ENCODE data around the gene ZBTB4.
"Not testable (repeated sequence)": the region's sequence is repeated elsewhere in the genome, so short reads cannot be mapped to it uniquely, and the experiment has no call there.

Gene ZBTB4

DNA sequence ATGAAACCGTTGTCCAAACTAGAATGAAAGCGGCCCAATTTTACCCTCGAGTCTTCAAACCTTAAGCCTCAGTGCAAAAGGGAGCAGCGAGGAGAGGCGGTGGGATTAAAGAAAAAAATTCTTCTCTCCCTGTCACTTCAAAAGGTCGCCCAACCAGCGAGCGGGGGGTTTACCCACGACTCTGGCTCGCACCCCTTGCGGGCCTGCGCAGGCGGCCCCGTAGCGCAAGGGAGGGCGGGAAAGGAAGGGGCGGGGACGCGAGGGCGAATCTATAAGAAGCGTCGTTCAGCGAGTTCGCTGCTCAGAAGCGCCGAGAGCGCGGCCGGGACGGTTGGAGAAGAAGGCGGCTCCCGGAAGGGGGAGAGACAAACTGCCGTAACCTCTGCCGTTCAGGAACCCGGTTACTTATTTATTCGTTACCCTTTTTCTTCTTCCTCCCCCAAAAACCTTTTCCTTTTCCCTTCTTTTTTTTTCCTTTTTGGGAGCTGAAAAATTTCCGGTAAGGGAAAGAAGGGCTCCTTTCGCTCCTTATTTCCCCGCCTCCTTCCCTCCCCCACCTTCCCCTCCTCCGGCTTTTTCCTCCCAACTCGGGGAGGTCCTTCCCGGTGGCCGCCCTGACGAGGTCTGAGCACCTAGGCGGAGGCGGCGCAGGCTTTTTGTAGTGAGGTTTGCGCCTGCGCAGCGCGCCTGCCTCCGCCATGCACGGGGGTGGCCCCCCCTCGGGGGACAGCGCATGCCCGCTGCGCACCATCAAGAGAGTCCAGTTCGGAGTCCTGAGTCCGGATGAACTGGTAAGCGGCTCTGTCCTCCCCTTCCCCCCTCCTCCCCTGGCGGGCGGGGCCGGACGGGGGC is 4.9 kb upstream of the ZBTB4 start, which contains the start of gene POLR2A:
Gene POLR2A, plus strand, starts transcription at position 300 of the 852 bp plus-strand sequence.
- Mint-ChIP-seq H3K9me3 (no peaks in the 10 kb centered on the region), H3K4me3 (peak within 1 kb of the TSS; percentile 99), H3K27ac (ENCODE audit: low read depth) (peak within 1 kb of the TSS; percentile 99), H3K36me3 (ENCODE audit: insufficient read depth) (peaks cover 38% of the 10 kb centered on the region), H3K4me1 (peaks cover 75% of the 10 kb centered on the region), H3K27me3 (no peaks in the 10 kb centered on the region)
- peak; percentile 99 for DNase-seq (ENCODE audit: low spot score in 2 of 2)
- ATAC-seq (replicated peaks; ENCODE audit: extremely low read depth, poor library complexity, severe bottlenecking): peak; percentile 65

- H3K36me3 Mint-ChIP-seq (ENCODE audit: insufficient read depth): peaks cover 40% of the 10 kb centered on the region
- DNase-seq (ENCODE audit: low spot score in 2 of 2): peak; percentile 89 to 95
- H3K27ac Mint-ChIP-seq (ENCODE audit: low read depth): peak overlapping the region; percentile 99
- peaks cover 72% of the 10 kb centered on the region for H3K4me1 Mint-ChIP-seq
- peak overlapping the region; percentile 99 for H3K4me3 Mint-ChIP-seq
- H3K9me3 Mint-ChIP-seq: no peaks in the 10 kb centered on the region
- ATAC-seq (replicated peaks; ENCODE audit: extremely low read depth, poor library complexity, severe bottlenecking): peak; percentile 64
- H3K27me3 Mint-ChIP-seq: no peaks in the 10 kb centered on the region
Measured at GRCh38 chr17:7483255-7484066, 4.0 kb upstream of the ZBTB4 start.

DNA sequence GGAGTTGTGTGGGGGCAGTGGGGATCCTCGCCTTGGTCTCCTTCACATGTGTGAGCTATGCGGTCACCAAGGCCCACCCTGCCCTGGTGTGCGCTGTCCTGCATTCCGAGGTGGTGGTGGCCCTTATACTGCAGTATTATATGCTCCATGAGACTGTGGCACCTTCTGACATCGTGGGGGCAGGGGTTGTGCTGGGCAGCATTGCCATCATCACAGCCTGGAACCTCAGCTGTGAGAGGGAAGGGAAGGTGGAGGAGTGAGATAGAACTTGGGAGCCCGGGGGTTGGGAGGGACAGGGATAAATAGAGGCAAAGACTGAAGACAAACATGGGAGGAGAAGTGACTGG is 3.3 kb upstream of the ZBTB4 start:
- peak overlapping the region; percentile 99 for H3K27ac Mint-ChIP-seq (ENCODE audit: low read depth)
- H3K27me3 Mint-ChIP-seq; ATAC-seq (replicated peaks; ENCODE audit: extremely low read depth, poor library complexity, severe bottlenecking); H3K9me3 Mint-ChIP-seq; DNase-seq (ENCODE audit: low spot score in 2 of 2): not testable (repeated sequence)
- peaks cover 77% of the 10 kb centered on the region for H3K4me1 Mint-ChIP-seq
- H3K36me3 Mint-ChIP-seq (ENCODE audit: insufficient read depth): peaks cover 42% of the 10 kb centered on the region
- H3K4me3 Mint-ChIP-seq: peak overlapping the region; percentile 99

- H3K4me3 Mint-ChIP-seq: peak overlapping the region; percentile 99
- H3K9me3 Mint-ChIP-seq; H3K27me3 Mint-ChIP-seq; ATAC-seq (replicated peaks; ENCODE audit: extremely low read depth, poor library complexity, severe bottlenecking); DNase-seq (ENCODE audit: low spot score in 2 of 2): not testable (repeated sequence)
- peaks cover 77% of the 10 kb centered on the region for H3K4me1 Mint-ChIP-seq
- peak overlapping the region; percentile 99 for H3K27ac Mint-ChIP-seq (ENCODE audit: low read depth)
- H3K36me3 Mint-ChIP-seq (ENCODE audit: insufficient read depth): peaks cover 42% of the 10 kb centered on the region
Measured at GRCh38 chr17:7481842-7482741, 2.7 kb upstream of the ZBTB4 start.

DNA sequence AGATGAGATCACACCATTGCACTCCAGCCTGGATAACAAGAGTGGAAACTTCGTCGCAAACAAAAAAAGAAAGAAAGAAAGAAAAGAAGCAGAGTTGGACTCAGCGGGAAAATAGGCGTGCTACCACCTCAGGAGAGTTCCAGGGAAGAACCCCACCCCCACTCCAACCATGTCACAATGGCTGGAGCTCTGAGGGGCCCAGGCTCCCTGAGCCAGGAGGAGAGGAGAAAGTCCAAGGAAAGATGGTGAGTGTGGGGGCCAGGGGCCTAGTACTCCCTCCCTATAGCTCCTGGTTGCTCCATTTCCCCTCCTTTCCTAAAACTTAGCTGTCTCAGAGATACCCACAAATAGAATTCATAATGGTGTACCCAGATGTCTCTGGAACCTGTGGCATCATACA is 1.8 kb upstream of the ZBTB4 start, which contains the start of gene SLC35G6:
Gene SLC35G6, plus strand, starts transcription at position 172 of the 400 bp plus-strand sequence. Its CDS starts 71 bp downstream, at position 243.
- Mint-ChIP-seq H3K36me3 (ENCODE audit: insufficient read depth) (peaks cover 42% of the 10 kb centered on the region), H3K27ac (ENCODE audit: low read depth) (peak within 1 kb of the TSS; percentile 99), H3K4me3 (peak within 1 kb of the TSS; percentile 99), H3K4me1 (peaks cover 77% of the 10 kb centered on the region)
- not testable (repeated sequence) for ATAC-seq (replicated peaks; ENCODE audit: extremely low read depth, poor library complexity, severe bottlenecking); H3K27me3 Mint-ChIP-seq; DNase-seq (ENCODE audit: low spot score in 2 of 2); H3K9me3 Mint-ChIP-seq

- Mint-ChIP-seq H3K27ac (ENCODE audit: low read depth) (peak overlapping the region; percentile 74), H3K36me3 (ENCODE audit: insufficient read depth) (peaks cover 44% of the 10 kb centered on the region), H3K4me1 (peaks cover 74% of the 10 kb centered on the region), H3K4me3 (peak overlapping the region; percentile 92), H3K27me3 (no peaks in the 10 kb centered on the region), H3K9me3 (no peaks in the 10 kb centered on the region)
- no peak for ATAC-seq (replicated peaks; ENCODE audit: extremely low read depth, poor library complexity, severe bottlenecking)
- DNase-seq (ENCODE audit: low spot score in 2 of 2): no peak
Measured at GRCh38 chr17:7480089-7480384, 606 bp upstream of the ZBTB4 start.

DNA sequence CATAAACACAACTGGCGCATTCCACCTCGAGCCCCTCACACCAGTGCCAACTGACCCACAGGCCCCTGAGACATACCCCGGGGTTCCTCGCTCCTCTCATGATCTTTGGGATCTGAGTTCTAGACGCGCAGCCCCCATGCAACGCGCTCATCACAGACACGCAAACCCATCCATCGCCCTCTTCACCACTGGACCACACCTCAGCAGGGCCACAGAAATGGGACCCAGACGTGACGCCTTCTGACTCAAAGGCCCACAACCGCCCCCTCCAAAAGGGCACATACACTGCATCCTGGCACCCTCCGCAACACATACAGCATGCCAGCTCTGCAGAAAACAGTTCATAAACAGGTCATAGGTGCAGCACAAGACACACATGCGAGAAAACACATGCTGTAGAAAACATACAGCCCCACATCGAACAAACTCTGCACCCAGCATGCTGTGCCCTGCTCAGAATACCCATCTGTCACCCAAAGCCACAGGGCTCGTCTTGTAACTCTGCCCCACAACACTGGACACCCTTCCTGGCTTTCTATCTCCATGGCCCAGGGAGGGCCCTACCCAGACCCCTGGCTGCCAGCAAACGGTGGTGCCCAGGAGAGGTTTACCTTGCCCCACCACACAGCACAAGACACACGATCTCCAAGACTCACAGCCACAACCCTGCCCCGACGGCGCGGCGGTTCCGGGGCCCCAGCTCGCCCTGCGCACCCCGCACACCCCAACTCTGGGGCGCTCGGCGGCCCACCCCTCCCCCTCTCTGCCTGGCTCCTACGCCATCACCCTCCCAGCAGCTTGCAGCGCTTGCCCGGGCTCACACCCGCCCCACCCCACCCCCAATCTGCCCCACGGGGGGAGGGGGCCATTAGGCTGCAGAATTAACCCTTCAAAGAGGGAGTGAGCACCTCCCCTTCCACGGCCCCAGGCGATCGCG is 887 bp downstream of the ZBTB4 start:
- peak overlapping the region; percentile 92 for H3K4me3 Mint-ChIP-seq
- peak overlapping the region; percentile 92 for H3K27ac Mint-ChIP-seq (ENCODE audit: low read depth)
- peaks cover 64% of the 10 kb centered on the region for H3K4me1 Mint-ChIP-seq
- H3K36me3 Mint-ChIP-seq (ENCODE audit: insufficient read depth): peaks cover 29% of the 10 kb centered on the region
- DNase-seq (ENCODE audit: low spot score in 2 of 2): peak; percentile 60 to 76
- H3K27me3 Mint-ChIP-seq: no peaks in the 10 kb centered on the region
- ATAC-seq (replicated peaks; ENCODE audit: extremely low read depth, poor library complexity, severe bottlenecking): peak; percentile 61
- H3K9me3 Mint-ChIP-seq: no peaks in the 10 kb centered on the region

GRCh38 chr17:7477392-7478275 is 1.8 kb downstream of the ZBTB4 start:
- H3K27me3 Mint-ChIP-seq: no peaks in the 10 kb centered on the region
- peak overlapping the region; percentile 92 for H3K27ac Mint-ChIP-seq (ENCODE audit: low read depth)
- no peak for ATAC-seq (replicated peaks; ENCODE audit: extremely low read depth, poor library complexity, severe bottlenecking)
- DNase-seq (ENCODE audit: low spot score in 2 of 2): no peak
- H3K36me3 Mint-ChIP-seq (ENCODE audit: insufficient read depth): peaks cover 23% of the 10 kb centered on the region
- no peaks in the 10 kb centered on the region for H3K9me3 Mint-ChIP-seq
- H3K4me1 Mint-ChIP-seq: peaks cover 55% of the 10 kb centered on the region
- peak overlapping the region; percentile 92 for H3K4me3 Mint-ChIP-seq

- H3K4me3 Mint-ChIP-seq: peak overlapping the region; percentile 92
Measured at GRCh38 chr17:7476951-7477350, 2.5 kb downstream of the ZBTB4 start.

GRCh38 chr17:7476494-7476893 is 2.9 kb downstream of the ZBTB4 start:
- no peak overlapping the region for H3K4me3 Mint-ChIP-seq
- H3K27me3 Mint-ChIP-seq: no peaks in the 10 kb centered on the region
- peak overlapping the region; percentile 81 for H3K27ac Mint-ChIP-seq (ENCODE audit: low read depth)
- peaks cover 51% of the 10 kb centered on the region for H3K4me1 Mint-ChIP-seq
- DNase-seq (ENCODE audit: low spot score in 2 of 2) (no peak), ATAC-seq (replicated peaks; ENCODE audit: extremely low read depth, poor library complexity, severe bottlenecking) (no peak)
- peaks cover 23% of the 10 kb centered on the region for H3K36me3 Mint-ChIP-seq (ENCODE audit: insufficient read depth)
- H3K9me3 Mint-ChIP-seq: no peaks in the 10 kb centered on the region

More at GRCh38 chr17:7476951-7477350, 2.5 kb downstream of the ZBTB4 start:
- no peak for DNase-seq (ENCODE audit: low spot score in 2 of 2)
- no peaks in the 10 kb centered on the region for H3K27me3 Mint-ChIP-seq
- H3K4me1 Mint-ChIP-seq: peaks cover 51% of the 10 kb centered on the region
- ATAC-seq (replicated peaks; ENCODE audit: extremely low read depth, poor library complexity, severe bottlenecking): no peak
- H3K36me3 Mint-ChIP-seq (ENCODE audit: insufficient read depth): peaks cover 23% of the 10 kb centered on the region
- no peak overlapping the region for H3K27ac Mint-ChIP-seq (ENCODE audit: low read depth)
- H3K9me3 Mint-ChIP-seq: no peaks in the 10 kb centered on the region

Data from central memory CD8-positive, alpha-beta T cell (primary cell).